NCI-H2107 treated with DMSO at 0.1 percent for 48 hours (cell line): ENCODE data around the gene CTSD.
A peak's percentile ranks its signal among the peaks of the same experiment; 100 is the strongest.
"Not testable (repeated sequence)": the region's sequence is repeated elsewhere in the genome, so short reads cannot be mapped to it uniquely, and the experiment has no call there.

ENCODE experiments used
- DNase-seq: peaks from one replicate; lab custom pipeline; 2025; ENCODE audit not compliant: unreplicated experiment; lab: John Stamatoyannopoulos, UW

The CTSD gene

GRCh38 chr11:1763796-1764661 lies at the start of gene CTSD:
Gene CTSD, minus strand, starts transcription at chr11:1763927. Its CDS starts 68 bp downstream, at chr11:1763859.
- peak; percentile 16 for DNase-seq

- DNase-seq = not testable (repeated sequence)
Observed at GRCh38 chr11:1813356-1813755, 49.6 kb upstream of the CTSD start.

GRCh38 chr11:1812801-1813200 lies 49.1 kb upstream of the CTSD start:
- no peak for DNase-seq

- no peak for DNase-seq
Observed at GRCh38 chr11:1812274-1812673, 48.5 kb upstream of the CTSD start.

GRCh38 chr11:1810761-1811160 lies 47.0 kb upstream of the CTSD start:
- no peak for DNase-seq

- DNase-seq = no peak
Observed at GRCh38 chr11:1807264-1807995, 43.7 kb upstream of the CTSD start.

GRCh38 chr11:1805525-1805924 lies 41.8 kb upstream of the CTSD start:
- no peak for DNase-seq

GRCh38 chr11:1803835-1804519 lies 40.2 kb upstream of the CTSD start:
- DNase-seq = not testable (repeated sequence)

GRCh38 chr11:1803246-1803645 lies 39.5 kb upstream of the CTSD start:
- DNase-seq = no peak

GRCh38 chr11:1797391-1798125 lies 33.8 kb upstream of the CTSD start:
- no peak for DNase-seq

- no peak for DNase-seq
Observed at GRCh38 chr11:1796413-1797011, 32.8 kb upstream of the CTSD start.

- DNase-seq = no peak
Observed at GRCh38 chr11:1793081-1793480, 29.4 kb upstream of the CTSD start.

GRCh38 chr11:1792461-1792860 lies 28.7 kb upstream of the CTSD start:
- no peak for DNase-seq

- DNase-seq = no peak
Observed at GRCh38 chr11:1791912-1792311, 28.2 kb upstream of the CTSD start.

GRCh38 chr11:1786466-1786865 lies 22.7 kb upstream of the CTSD start:
- DNase-seq = no peak

- DNase-seq = no peak
Observed at GRCh38 chr11:1785749-1786413, 22.2 kb upstream of the CTSD start.

- no peak for DNase-seq
Observed at GRCh38 chr11:1784761-1785650, 21.3 kb upstream of the CTSD start.

GRCh38 chr11:1783725-1784529 lies 20.2 kb upstream of the CTSD start:
- no peak for DNase-seq
